CMK (cell line): Measurements from ENCODE around the gene GNGT2.
"Not testable (repeated sequence)": the region's sequence is repeated elsewhere in the genome, so short reads cannot be mapped to it uniquely, and the experiment has no call there.

ENCODE experiments used
- DNase-seq: peaks from one replicate; pipeline ENCODE4 v3.0.0-alpha.2; 2010; ENCODE audit warnings: low read depth

The GNGT2 gene

GRCh38 chr17:49203796-49204195 is 6.6 kb downstream of the GNGT2 start:
- DNase-seq, result no peak

GRCh38 chr17:49201481-49201927 is 8.9 kb downstream of the GNGT2 start:
- no peak for DNase-seq

GRCh38 chr17:49200423-49201083 is 9.8 kb downstream of the GNGT2 start:
- DNase-seq, result no peak

DNA sequence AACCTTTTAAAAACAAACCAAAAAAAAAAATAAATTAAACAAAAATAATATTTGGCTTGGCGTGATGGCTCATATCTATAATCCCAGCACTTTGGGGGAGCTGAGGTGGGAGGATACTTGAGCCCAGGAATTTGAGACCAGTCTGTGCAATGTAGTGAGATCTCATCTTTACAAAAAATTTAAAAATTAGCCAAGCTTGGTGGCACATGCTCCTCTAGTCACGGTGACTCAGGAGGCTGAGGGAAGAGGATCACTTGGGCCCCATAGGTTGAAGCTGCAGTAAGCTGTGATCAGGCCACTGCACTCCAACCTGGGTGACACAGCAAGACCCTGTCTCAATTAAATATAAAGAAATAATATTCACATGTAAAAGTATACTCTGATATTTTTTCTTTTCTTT is 12.2 kb downstream of the GNGT2 start:
- DNase-seq, result no peak

DNA sequence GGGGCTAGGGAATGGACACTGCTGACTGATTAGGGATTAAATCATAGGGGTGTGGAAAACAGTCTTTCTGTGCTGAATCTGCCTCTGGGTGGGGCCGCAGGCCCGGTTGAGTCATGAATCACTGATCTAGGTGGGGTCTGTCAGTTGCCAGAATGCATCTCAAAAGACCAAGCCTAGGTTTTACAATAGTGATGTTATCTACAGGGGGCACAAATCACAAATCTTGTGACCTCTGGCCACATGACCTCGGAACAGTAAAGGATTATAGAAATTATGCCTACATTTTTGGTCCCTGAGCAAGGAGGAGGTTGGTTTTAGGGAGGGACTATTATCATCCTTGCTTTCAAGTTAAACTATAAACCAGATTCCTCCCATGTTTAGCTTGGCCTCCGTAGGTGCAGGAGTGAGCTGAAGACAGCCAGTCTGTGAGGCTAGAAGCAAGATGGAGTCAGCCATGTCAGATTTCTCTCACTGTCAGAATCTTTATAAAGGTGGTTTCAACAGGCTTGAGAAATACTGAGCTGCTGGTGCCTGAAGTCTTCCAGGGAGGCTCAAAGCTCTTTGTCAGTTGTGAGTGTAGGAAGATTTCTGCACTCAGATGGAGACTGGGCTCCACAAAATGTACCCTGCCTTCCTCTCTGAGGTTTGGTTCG is 12.9 kb downstream of the GNGT2 start:
- DNase-seq, result no peak

DNA sequence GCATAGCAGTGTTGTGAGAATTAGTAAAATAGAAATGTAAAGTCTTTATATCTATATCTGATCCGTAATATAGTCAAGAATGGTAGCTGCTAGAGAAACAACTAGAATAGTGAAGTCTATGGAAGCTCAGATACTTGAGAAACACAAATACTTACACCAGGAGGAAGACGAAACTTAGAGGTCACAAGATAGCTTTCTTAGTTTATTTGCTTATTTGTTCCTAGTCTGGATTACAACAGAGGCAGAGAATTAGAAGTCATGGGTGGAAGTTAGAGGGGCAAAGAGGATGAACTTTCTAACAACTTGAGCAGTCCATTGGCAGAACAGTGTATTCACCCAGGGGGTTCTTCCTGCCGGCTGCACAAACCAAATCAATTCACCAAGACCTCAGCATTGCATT is 13.9 kb downstream of the GNGT2 start:
- DNase-seq, result no peak

- no peak for DNase-seq
These were observed 14.6 kb downstream of the GNGT2 start for GRCh38 chr17:49195751-49196150.

DNA sequence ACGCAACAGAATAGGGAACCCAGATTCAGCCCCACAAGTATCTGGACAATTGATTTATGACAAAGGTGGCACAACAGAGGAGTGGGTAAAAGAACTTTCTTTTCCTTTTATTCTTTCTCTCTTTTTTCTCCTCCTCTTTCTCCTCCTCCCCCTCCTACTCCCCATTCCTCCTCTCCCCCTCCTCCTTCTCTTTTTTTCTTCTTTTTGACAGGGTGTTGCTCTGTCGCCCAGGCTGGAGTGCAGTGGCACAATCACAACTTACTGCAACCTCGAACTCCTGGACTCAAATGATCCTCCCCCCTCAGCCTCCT is 16.1 kb downstream of the GNGT2 start:
- DNase-seq, result no peak

DNA sequence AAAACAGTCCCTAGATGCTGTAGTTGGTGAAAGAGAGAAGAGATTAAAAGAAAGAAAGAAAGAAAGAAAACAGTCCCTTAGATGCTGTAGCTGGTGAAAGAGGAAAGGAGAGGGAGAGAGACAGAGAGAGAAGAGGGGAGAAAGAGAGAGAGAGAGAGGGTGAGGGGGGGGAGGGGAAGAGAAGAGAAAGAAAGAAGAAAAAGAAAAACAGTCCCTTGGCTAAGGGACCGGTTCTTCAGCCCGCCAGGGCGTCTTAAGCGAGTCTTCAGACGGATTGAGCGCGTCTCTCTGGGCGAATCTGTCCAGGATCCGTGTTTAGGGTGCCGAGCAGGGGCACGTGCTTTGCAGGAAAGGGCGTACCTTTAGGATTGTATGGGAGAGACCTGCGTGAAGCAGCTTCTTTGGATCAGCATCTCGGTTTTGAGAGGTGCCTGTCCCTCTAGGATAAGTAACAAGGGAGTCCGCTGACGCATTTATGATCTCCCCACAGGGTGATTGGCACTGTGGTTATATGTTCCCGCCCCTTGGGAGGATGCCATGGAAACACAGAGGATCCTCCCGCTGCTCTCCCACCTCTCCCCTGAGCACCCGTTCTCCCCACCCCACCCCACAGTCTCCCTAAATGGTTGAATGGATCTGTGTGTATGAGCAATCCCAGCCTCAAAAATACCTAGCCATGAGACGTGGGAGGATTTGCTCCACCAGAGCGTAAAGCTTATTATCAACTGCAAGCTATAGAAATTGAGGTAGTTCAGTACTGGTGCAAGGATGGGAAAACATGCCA is 16.7 kb downstream of the GNGT2 start:
- no peak for DNase-seq

GRCh38 chr17:49191917-49192741 is 18.2 kb downstream of the GNGT2 start:
- peak; percentile 82 for DNase-seq

- no peak for DNase-seq
These were observed 18.9 kb downstream of the GNGT2 start for GRCh38 chr17:49191409-49191916.

DNA sequence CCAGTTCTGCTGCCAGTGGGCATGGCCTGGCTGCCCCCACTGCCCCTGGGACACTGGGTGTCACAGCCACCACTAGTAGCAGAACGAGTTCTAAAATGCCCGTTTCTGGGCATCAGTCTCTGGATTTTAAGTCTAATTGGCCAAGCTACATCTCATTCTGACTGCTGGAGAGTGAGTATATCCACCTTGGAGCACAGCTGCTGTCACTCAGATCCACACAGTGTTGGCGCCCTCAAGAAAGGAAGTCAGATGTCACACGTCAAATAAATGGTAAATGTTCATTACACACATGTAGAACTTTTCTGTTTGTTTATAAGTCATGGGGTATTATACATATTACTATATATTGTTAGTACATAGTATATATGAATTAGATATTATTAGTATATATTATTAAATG is 19.4 kb downstream of the GNGT2 start:
- no peak for DNase-seq

DNA sequence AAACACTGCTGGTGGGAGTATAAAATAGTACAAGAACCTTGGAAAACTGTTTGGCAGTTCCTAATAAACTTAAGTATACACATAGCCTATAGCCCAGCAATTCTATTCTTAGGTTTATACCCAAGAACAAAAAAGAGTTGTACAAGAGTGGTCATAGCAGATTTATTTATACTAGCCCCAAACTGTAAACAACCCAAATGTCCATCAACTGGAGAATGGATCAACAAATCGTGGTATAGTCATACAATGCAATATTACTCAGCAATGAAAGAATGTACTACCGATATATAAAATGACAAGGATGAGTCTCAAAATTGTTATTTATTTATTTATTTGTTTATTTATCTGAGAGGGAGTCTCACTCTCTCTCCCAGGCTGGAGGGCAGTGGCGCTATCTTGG is 23.1 kb downstream of the GNGT2 start:
- DNase-seq, result no peak

- DNase-seq, result not testable (repeated sequence)
These were observed 25.0 kb downstream of the GNGT2 start for GRCh38 chr17:49185381-49185780.

- DNase-seq, result not testable (repeated sequence)
These were observed 25.9 kb downstream of the GNGT2 start for GRCh38 chr17:49184522-49184921.

DNA sequence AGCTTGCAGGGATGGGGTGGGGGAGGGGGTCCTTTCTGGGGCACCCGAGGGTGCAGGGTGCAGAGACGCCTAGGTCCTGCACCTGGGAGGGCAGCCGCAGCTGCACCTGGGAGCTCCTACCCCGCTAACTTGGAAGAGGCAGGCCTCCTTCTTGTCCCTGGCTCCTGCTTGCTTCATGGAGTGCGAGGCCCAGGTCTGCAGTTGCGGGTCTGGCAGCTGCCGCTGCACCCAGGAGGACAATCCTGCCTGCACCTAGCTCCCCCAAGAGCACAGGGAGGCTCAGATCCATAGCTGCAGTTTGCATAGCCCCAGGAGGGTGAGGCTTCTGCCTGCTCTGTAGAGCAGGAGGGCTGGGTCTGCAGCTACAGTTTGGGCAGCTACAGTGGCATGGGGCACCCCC is 26.6 kb downstream of the GNGT2 start:
- DNase-seq, result no peak

DNA sequence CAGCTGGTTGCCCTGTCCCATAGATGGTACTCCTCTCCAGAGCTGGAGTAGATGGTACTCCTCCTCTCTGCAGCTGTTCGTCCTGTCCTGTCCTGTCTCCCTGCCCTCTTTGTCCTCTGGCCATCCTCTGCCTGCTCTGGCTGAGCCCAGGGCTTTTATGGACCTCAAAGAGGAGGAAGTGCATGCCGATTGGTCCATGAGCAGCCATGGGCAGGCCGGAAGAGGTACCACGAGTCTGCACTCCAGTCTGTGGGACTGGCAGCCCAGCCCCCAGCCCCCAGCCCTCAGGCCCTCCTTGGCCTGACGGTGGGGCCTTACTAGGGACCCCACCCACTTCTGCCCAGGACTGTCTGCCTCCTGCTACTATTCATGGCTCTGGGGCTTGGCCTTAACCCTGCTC is 27.0 kb downstream of the GNGT2 start:
- DNase-seq, result no peak

DNA sequence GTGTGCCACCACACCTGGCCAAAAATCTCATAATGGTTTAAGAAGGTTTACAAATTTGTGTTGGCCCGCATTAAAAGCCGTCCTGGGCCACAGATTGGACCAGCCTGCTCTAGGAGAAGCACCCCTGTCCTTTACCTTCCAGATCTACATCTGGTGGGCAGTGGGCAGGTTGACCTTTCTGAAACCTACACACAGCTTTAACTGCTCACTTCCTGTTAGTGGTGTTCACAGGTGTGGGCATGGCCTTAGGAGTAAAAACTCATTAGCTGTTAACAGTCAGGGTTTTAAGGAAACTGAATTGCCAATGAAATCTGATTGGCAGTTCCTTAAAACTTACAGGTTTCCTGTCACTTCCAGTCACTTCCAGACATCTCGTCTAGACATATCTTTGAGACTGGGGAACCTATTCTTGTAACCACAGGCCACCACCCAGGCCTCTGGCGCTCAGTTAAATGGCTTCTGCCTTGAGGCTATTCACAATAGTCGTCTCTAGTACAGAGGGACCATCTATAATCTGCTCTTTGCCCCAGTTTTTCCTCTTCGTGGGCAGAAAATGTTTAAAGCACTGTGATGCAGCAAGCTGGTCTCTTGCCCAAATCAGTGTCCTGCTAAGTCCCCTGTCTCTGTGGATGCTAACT is 29.3 kb downstream of the GNGT2 start:
- no peak for DNase-seq

DNA sequence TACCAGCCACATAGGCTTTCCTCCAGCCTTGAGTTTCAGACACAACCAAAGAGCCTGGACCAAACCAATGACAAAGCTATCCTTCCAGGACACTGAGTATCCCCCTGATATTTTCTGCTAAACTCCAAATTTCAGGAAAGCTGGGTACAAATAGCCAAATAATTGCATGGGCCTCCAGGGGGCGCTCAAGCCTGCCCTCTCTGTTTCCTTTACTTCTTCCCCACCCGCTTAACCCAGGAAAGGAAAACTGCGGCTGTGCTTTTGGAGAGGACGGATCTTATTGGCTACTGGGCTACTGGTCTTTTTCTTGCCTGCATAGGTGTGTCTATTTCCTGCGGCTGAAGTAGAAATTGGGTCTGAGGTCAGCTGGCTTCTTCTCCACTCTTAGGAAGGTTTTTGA is 30.1 kb downstream of the GNGT2 start:
- peak; percentile 7 for DNase-seq

DNA sequence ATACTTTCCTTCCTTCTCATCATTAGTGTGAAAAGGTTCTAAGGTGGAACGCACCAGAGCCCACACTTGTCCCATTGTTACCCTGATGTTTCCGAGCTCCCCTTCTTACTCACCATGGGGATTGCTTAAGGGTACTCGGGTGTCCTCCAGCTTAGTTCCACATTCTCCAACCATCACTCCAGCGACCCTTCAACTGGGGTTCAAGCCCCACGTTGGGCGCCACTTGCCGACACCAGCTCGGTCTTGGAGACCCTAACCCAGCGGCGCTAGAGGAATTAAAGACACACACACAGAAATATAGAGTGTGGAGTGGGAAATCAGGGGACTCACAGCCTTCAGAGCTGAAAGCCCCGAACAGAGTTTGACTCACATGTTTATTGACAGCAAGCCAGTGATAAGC is 34.4 kb downstream of the GNGT2 start:
- DNase-seq, result not testable (repeated sequence)

GRCh38 chr17:49170711-49171110 is 39.7 kb downstream of the GNGT2 start:
- not testable (repeated sequence) for DNase-seq

DNA sequence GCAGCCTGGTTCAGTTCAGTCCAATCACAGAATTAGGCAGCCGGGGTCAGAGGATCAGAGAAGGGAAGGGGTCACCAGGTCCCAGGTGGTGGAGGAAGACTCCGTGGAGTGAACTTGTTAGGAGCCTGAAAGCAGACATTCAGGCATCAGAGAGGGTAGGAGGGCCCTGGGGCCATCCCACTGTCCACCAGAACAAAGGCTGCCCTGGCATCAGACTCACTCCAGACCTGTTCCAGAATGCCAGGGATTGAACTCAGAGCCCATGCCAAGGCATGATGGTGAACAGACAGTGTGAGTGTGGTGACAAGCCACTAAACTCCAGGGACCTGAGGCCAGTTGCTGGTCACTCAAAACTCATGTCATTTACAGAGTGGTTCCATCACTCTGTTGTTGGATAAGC is 40.2 kb downstream of the GNGT2 start:
- no peak for DNase-seq
